GM21360 (cell line): Measurements from ENCODE around the gene RRAS.

ENCODE experiments used
- ATAC-seq: cut with Tn5 transposase; IDR thresholded peaks from one replicate; pipeline ENCODE4 v1.9.1; 2021; ENCODE audit warnings: mild to moderate bottlenecking, moderate library complexity; ENCODE audit not compliant: unreplicated experiment

The RRAS gene

DNA sequence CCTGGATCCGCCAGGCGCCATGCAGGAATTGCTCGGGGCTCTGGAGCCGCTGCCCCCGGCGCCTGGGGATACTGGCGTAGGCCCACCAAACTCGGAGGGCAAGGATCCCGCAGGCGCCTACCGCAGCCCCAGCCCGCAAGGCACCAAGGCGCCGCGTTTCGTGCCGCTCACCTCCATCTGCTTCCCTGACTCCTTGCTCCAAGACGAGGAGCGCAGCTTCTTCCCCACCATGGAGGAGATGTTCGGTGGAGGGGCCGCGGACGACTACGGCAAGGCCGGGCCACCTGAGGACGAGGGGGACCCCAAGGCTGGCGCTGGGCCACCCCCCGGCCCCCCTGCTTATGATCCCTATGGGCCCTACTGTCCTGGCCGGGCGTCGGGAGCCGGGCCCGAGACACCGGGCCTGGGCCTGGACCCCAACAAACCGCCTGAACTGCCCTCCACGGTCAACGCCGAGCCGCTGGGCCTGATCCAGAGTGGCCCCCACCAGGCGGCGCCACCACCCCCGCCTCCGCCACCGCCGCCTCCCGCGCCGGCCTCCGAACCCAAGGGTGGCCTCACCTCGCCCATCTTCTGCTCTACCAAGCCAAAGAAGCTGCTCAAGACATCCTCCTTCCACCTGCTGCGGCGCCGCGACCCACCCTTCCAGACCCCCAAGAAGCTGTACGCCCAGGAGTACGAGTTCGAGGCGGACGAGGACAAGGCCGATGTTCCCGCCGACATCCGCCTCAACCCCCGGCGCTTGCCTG, 42.8 kb downstream of the RRAS start:
- ATAC-seq, result no peak

- ATAC-seq, result no peak
Observed at GRCh38 chr19:49596407-49596806, 43.5 kb downstream of the RRAS start.

- ATAC-seq, result no peak
Observed at GRCh38 chr19:49595819-49596404, 44.0 kb downstream of the RRAS start.

GRCh38 chr19:49594993-49595818, 44.7 kb downstream of the RRAS start:
- no peak for ATAC-seq

- no peak for ATAC-seq
Observed at GRCh38 chr19:49594157-49594992, 45.6 kb downstream of the RRAS start.

DNA sequence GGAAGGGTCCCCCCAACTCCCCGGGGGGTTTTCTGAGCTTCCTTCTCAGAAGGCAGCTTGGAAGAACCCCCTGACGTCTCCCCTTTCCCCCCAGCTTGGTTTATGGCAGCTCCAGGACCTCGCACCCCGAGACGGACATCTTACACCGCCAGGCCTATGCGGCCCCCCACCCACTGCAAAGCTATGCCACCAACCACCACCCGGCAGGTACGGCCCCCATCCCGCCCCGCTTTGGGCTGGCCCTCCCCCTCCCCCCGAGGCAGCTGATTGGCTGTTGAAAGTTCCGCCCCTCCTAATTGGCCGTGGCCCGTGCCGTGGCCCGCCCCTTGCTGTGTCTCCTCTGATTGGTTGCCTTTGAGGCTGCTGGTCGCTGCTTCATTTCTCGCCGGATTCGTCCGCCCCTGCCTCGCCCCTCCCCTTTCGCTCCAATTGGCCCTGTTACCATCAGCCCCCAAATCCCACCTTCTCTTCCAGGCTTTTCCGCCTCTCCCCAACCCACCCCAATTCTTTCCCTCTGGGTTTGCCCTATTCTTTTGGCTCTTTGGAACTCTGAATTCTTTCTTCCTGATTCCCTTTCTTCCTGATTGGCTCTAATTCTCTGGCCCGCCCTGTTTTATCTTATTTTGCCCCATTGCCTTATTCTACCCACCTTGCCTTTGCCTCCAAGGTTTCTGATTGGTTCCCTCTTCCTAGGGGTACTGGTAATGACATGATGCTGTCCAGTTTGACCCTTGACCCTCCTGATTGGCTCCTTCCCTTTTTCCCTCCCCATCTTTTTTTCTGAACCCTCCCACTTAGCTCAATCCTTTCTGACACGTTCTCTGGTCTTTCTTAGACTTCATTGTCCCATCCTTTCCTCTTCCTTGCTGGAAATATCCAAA, 46.5 kb downstream of the RRAS start:
- peak; percentile 45 for ATAC-seq

- ATAC-seq, result no peak
Observed at GRCh38 chr19:49592486-49593232, 47.3 kb downstream of the RRAS start.

GRCh38 chr19:49591731-49592485, 48.0 kb downstream of the RRAS start:
- no peak for ATAC-seq

GRCh38 chr19:49590971-49591730, 48.8 kb downstream of the RRAS start, which contains the start of gene PRR12:
TSS of gene PRR12 (plus strand) at chr19:49591182. CDS start at chr19:49591655, 473 bp downstream.
- no peak for ATAC-seq

DNA sequence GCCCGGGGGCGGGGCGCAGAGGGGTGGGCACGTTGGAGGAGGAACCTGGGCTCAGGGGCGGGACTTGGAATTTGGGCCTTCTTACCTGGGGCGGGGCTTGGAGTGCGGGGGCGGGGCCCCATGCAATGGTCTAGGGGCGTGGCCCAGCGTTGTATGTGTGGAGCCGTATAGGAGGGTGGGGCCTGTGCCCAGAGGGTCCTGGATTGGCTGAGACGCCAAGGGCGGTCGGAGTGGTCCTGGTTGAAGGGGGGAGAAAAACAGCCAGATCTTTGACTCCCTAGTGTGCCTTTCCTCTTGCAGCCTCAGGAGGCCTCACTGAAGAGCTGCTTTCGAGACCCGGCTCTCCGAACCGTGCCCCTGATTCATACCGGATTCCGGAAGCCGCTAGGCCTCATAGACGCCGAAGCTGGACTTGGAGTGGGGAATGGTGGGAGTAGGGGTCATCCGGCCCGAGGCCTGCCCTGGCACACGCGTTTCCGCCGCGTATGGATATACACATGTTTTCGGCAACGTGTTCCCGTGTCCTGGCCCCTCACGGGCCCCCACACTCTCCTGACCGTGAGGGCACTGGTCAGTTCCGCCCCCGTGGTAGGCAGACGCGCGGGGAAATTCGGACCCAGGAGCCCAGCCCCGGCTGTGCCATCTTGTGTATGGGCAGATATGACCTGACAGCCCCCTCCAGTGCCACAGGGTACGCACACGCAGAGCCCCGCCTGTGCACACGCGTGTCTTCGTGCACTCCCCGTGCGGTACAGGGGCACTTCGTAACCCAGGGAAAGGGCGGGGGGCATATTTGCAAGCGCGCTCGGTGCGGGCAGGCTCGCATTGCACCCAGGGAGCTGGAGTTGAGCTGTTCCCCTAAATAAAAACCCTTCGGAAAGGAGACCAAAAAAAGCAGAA, 49.6 kb downstream of the RRAS start:
- peak; percentile 46 for ATAC-seq

DNA sequence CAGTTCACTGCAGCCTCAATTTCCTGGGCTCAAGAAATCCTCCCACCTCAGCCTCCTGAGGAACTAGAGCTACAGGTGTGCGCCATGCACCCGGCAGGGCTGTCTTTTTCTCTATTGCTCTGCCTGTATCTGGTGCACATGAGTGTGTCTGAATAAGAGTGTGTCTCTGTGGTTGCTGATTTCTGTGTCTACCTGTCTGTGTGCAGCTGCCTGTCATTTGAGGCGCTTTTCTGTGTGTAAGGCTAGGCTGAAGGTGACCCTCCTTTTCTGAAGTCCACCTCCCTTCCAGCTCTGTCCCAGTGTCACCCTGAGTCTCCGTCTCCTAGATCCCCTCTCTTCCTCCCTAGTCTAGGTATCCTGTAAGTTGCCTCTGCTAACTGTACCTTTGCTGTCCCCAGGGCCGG, 50.4 kb downstream of the RRAS start:
- no peak for ATAC-seq

DNA sequence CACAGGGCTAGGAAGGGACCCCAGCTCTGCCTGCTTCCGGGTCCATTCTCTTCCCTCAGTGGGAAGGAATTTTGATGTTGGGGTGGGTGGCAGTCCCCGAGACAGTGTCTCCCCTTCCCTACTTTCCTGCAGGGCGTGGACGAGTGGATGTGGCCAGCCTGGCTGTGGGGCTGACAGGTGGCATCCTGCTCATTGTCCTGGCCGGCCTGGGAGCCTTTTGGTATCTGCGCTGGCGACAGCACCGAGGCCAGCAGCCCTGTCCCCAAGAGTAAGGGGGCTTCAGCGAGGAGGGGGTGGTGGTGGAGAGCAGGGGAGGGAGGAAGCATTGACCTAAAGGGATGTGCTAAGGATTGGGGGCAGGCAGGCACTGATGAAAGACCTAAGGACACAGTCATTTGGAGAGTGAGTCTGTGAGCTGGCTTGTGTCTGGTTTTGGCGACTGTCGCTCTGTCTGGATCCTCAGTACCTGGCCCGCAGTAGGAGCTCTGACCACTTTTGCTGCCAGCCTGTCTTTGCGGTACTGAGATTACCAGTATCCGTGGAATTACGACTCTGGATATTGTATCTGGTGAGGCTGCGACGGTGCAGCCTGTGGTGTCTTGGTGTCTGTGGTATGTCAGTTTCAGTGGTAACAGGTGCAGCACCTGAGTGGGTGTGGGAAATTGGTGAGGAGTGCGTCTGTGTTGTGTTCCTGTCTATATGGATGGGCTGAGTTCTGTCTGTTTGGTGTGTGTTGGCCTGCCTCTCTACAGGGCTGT, 51.4 kb downstream of the RRAS start:
- ATAC-seq, result no peak

DNA sequence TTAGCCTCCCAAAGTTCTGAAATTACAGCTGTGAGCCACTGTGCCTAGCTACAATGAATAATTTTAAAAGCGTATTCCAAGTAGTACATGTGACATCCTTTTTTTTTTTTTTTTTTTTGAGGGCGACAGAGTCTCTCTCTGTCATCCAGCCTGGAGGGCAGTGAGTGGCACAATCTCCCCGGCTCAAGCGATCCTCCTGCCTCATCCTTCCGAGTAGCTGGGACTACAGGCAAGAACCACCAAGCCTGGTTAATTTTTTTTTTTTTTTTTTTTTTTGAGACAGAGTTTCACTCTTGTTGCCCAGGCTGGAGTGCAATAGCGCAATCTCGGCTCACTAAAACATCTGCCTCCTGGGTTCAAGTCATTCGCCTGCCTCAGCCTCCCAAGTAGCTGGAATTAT, 52.7 kb downstream of the RRAS start:
- no peak for ATAC-seq
